ENCODE results near the gene GABBR1.

DNA sequence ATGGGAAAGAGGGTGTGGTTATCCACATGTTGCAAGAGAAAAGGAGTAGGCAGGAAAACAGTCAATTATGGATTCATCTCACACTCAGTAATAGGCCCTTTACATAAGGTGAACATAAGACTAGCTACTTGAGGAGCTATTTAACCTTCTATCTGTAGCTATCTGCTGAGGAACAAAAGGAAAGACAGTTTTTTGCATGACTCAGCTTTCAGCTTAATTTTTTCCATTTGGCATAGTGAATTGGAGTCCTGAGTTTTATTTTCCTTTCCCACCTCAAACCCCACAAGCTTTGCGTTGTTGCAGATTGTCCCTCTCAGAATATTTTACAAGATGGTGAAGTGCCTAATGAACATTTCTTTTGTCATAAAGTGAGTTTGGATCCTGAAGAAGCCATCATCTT is 105.9 kb downstream of the GABBR1 start:
- TF ChIP-seq, protein P1, sequence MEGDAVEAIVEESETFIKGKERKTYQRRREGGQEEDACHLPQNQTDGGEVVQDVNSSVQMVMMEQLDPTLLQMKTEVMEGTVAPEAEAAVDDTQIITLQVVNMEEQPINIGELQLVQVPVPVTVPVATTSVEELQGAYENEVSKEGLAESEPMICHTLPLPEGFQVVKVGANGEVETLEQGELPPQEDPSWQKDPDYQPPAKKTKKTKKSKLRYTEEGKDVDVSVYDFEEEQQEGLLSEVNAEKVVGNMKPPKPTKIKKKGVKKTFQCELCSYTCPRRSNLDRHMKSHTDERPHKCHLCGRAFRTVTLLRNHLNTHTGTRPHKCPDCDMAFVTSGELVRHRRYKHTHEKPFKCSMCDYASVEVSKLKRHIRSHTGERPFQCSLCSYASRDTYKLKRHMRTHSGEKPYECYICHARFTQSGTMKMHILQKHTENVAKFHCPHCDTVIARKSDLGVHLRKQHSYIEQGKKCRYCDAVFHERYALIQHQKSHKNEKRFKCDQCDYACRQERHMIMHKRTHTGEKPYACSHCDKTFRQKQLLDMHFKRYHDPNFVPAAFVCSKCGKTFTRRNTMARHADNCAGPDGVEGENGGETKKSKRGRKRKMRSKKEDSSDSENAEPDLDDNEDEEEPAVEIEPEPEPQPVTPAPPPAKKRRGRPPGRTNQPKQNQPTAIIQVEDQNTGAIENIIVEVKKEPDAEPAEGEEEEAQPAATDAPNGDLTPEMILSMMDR (IDR thresholded peaks at IDR 0.05): no peak
- no peak for TF ChIP-seq EZH2 (IDR thresholded peaks at IDR 0.05; ENCODE audit: borderline replicate concordance, insufficient read depth, low read depth, low read length, poor library complexity, severe bottlenecking)
